Stomach smooth muscle (tissue), 2 donors: ENCODE data around the gene MFSD2A.
"Not testable (repeated sequence)": the region's sequence is repeated elsewhere in the genome, so short reads cannot be mapped to it uniquely, and the experiment has no call there.

Experiments
- H3K27ac ChIP-seq: one replicate; pipeline ENCODE4 v1.7.0; 2013; ENCODE audit warnings: mild to moderate bottlenecking, low read length, inconsistent platforms
- H3K27me3 ChIP-seq, 2 donors: one replicate each; pipeline ENCODE4 v1.7.0; 2013; ENCODE audit warnings: low read length in 2 of 2; ENCODE audit not compliant: insufficient read depth in 2 of 2, control insufficient read depth in 1 of 2
- H3K36me3 ChIP-seq, 2 donors: one replicate each; pipeline ENCODE4 v1.7.0; 2013; ENCODE audit warnings: low read length in 2 of 2; ENCODE audit not compliant: control insufficient read depth in 2 of 2, insufficient read depth in 2 of 2
- H3K4me1 ChIP-seq: one replicate; pipeline ENCODE4 v1.7.0; 2013; ENCODE audit warnings: low read length; ENCODE audit not compliant: control insufficient read depth, insufficient read depth
- H3K4me3 ChIP-seq, 2 donors: one replicate each; pipeline ENCODE4 v1.7.0; 2013; ENCODE audit warnings: low read length in 2 of 2
- H3K9ac ChIP-seq, 2 donors: one replicate each; pipeline ENCODE4 v1.7.0; 2013; ENCODE audit warnings: low read length in 2 of 2, mild to moderate bottlenecking in 1 of 2
- H3K9me3 ChIP-seq, 2 donors: one replicate each; pipeline ENCODE4 v1.7.0; 2013; ENCODE audit warnings: low read length in 2 of 2; ENCODE audit not compliant: control insufficient read depth in 2 of 2
- donor health status: healthy.
- donor health status: Pancreatic carcinoma.

The MFSD2A gene

GRCh38 chr1:40003156-40004093, 48.5 kb downstream of the MFSD2A start:
- no peaks in the 10 kb centered on the region for H3K27me3 ChIP-seq
- H3K4me3 ChIP-seq: no peak overlapping the region
- no peak overlapping the region for H3K27ac ChIP-seq
- H3K9ac ChIP-seq: no peak overlapping the region
- H3K36me3 ChIP-seq: no peaks in the 10 kb centered on the region
- no peaks in the 10 kb centered on the region for H3K9me3 ChIP-seq
- H3K4me1 ChIP-seq: no peaks in the 10 kb centered on the region

GRCh38 chr1:40004857-40005256, 49.9 kb downstream of the MFSD2A start:
- no peaks in the 10 kb centered on the region for H3K27me3 ChIP-seq
- no peak overlapping the region for H3K27ac ChIP-seq
- H3K36me3 ChIP-seq: no peaks in the 10 kb centered on the region

GRCh38 chr1:40007481-40008034, 52.6 kb downstream of the MFSD2A start:
- not testable (repeated sequence) for H3K4me1 ChIP-seq, H3K36me3 ChIP-seq, H3K9me3 ChIP-seq, H3K4me3 ChIP-seq, H3K27ac ChIP-seq, H3K9ac ChIP-seq, H3K27me3 ChIP-seq

More at GRCh38 chr1:40004857-40005256, 49.9 kb downstream of the MFSD2A start:
- Histone ChIP-seq H3K9ac (no peak overlapping the region), H3K9me3 (no peaks in the 10 kb centered on the region), H3K4me3 (no peak overlapping the region), H3K4me1 (no peaks in the 10 kb centered on the region)

- no peaks in the 10 kb centered on the region for H3K36me3 ChIP-seq
- H3K9ac ChIP-seq: no peak overlapping the region
- no peaks in the 10 kb centered on the region for H3K4me1 ChIP-seq
- H3K4me3 ChIP-seq: no peak overlapping the region
- no peak overlapping the region for H3K27ac ChIP-seq
- H3K27me3 ChIP-seq: no peaks in the 10 kb centered on the region
- no peaks in the 10 kb centered on the region for H3K9me3 ChIP-seq
Measured at GRCh38 chr1:40011198-40011597, 56.3 kb downstream of the MFSD2A start.

GRCh38 chr1:40014253-40014706, 59.3 kb downstream of the MFSD2A start:
- peaks cover 0 to 2% of the 10 kb centered on the region in 2 donors for H3K27me3 ChIP-seq
- H3K36me3 ChIP-seq: no peaks in the 10 kb centered on the region
- H3K9ac ChIP-seq: no peak overlapping the region
- H3K4me1 ChIP-seq: no peaks in the 10 kb centered on the region
- no peak overlapping the region for H3K4me3 ChIP-seq
- no peak overlapping the region for H3K27ac ChIP-seq
- peaks cover 3 to 4% of the 10 kb centered on the region in 2 donors for H3K9me3 ChIP-seq

- Histone ChIP-seq H3K4me1 (no peaks in the 10 kb centered on the region), H3K27ac (no peak overlapping the region), H3K4me3 (no peak overlapping the region), H3K36me3 (no peaks in the 10 kb centered on the region), H3K9ac (no peak overlapping the region), H3K9me3 (peaks cover 3 to 4% of the 10 kb centered on the region in 2 donors), H3K27me3 (peaks cover 0 to 2% of the 10 kb centered on the region in 2 donors)
Measured at GRCh38 chr1:40014812-40015594, 60.1 kb downstream of the MFSD2A start.

- no peaks in the 10 kb centered on the region for H3K4me1 ChIP-seq
- peaks cover 3 to 4% of the 10 kb centered on the region in 2 donors for H3K9me3 ChIP-seq
- no peak overlapping the region for H3K4me3 ChIP-seq
- H3K27me3 ChIP-seq: peaks cover 0 to 2% of the 10 kb centered on the region in 2 donors
- no peak overlapping the region for H3K27ac ChIP-seq
- no peak overlapping the region for H3K9ac ChIP-seq
- H3K36me3 ChIP-seq: no peaks in the 10 kb centered on the region
Measured at GRCh38 chr1:40017951-40018575, 63.1 kb downstream of the MFSD2A start.
